K562 (cell line): Measurements from ENCODE around the gene INPP4B. TPM values are rescaled to one million over a fixed set of nuclear protein-coding genes. Genes with fewer than 3 reads are reported as not detected.

Experiments used
- RNF2 ChIP-seq: sonication (generic); IDR thresholded peaks from 2 replicates; pipeline ENCODE4 v1.6.1; 2016
- ZBTB40 ChIP-seq, 2 experiments: fragments of 450-650 bp in 1 of 2; sonication (generic) in 1 of 2; formaldehyde crosslinking in 1 of 2; IDR thresholded peaks; 2 replicates each; pipeline versions ENCODE4 v1.7.1 to v1.9.0; 2016 to 2022; ENCODE audit warnings: inconsistent platforms in 1 of 2, mild to moderate bottlenecking in 1 of 2, missing genetic modification reagents in 1 of 2
- polyA plus RNA-seq, 8 experiments: library from polyadenylated mRNA; depleted of rRNA in 4 of 8; stranded (reverse) in 5 of 8; unstranded in 3 of 8; fragments of >200 nt; fragmentation: Nextera tagmentation in 2 of 8; fragmentation: Illumina TruSeq in 1 of 8; extraction: Ambion mirVana in 2 of 8; extraction: Trizol in 1 of 8; gene quantifications; 2 replicates each; pipeline versions ENCODE4 v1.2.1 to v1.2.3, GENCODE V29; 2011 to 2014; ENCODE audit warnings: inconsistent platforms in 1 of 8, missing spikeins in 1 of 8
- total RNA-seq, 7 experiments: library from RNA; depleted of rRNA in 6 of 7; stranded (reverse); fragments of >200 nt in 6 of 7; fragmentation: Illumina TruSeq in 2 of 7; extraction: Trizol in 2 of 7; gene quantifications; 2 replicates each; pipeline versions ENCODE4 v1.2.1 to v1.2.3, GENCODE V29; 2011 to 2021; ENCODE audit warnings: low replicate concordance in 1 of 7

Gene INPP4B
- total and polyA plus RNA-seq, 9 of the 15 experiments (the other 6 are each of a cell fraction or from before 2014, with no cell fraction given): 0.04 to 0.11 TPM; not detected in 7

GRCh38 chr4:142404191-142404611 lies 441.9 kb downstream of the INPP4B start (continued):
- TF ChIP-seq ZBTB40 (IDR thresholded peaks at IDR 0.05) (no peak), ZBTB40 (CRISPR knock-in tag; IDR thresholded peaks at IDR 0.05) (no peak), RNF2 (no peak)
